Esophagus squamous epithelium (tissue), 4 donors: ENCODE results near the gene CLTRN.

Experiments used
- POLR2A ChIP-seq, 4 donors: fragments of 450-650 bp; IDR thresholded peaks; one replicate each; pipeline ENCODE4 v1.6.1; 2017; ENCODE audit warnings: antibody characterized with exemption in 4 of 4, mild to moderate bottlenecking in 4 of 4, moderate library complexity in 3 of 4
- TF ChIP-seq, protein P1 (sequence below), 6 experiments: fragments of 450-650 bp in 4 of 6; fragments of 200-600 bp in 2 of 6; sonication (generic) in 2 of 6; IDR thresholded peaks; one replicate each; pipeline ENCODE4 v1.5.1; 2016 to 2019; ENCODE audit warnings: antibody characterized with exemption in 6 of 6, mild to moderate bottlenecking in 4 of 6, moderate library complexity in 4 of 6

DNA sequence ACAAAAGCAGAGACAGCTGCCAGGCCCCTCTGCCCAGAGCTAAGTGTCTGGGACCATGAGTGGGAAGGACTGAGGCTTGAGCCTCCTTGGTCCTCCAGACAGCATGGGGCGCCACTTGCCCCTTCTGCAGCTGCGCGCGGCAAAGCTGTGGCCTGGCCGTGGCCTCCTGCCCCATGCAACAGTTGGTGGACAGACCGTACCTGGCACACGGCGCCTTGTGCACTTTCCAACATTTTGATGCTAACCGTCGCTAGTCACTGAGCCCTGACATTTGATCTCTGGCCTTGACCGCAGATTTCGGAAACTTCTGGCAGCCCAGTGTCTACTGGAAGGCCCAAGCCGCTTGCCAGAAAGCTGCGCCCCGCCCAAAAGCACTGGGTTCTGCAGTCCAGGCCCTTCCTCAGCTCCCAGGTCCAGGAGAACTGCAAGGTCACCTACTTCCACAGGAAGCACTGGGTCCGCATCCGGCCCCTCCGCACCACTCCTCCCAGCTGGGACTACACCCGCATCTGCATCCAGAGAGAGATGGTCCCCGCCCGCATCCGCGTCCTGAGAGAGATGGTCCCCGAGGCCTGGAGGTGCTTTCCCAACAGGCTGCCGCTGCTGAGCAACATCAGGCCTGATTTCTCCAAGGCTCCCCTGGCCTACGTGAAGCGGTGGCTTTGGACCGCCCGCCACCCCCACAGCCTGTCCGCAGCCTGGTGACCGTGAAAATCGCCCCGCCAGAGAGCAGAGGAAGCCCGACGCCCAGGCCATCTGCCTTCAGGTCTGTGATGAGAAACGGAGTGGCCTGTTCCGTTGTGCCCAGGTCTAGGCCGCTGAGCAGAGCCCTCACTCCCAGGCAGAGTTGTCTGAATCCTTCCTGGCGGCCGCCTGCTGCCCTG lies 38.1 kb upstream of the CLTRN start:
- TF ChIP-seq, protein P1, sequence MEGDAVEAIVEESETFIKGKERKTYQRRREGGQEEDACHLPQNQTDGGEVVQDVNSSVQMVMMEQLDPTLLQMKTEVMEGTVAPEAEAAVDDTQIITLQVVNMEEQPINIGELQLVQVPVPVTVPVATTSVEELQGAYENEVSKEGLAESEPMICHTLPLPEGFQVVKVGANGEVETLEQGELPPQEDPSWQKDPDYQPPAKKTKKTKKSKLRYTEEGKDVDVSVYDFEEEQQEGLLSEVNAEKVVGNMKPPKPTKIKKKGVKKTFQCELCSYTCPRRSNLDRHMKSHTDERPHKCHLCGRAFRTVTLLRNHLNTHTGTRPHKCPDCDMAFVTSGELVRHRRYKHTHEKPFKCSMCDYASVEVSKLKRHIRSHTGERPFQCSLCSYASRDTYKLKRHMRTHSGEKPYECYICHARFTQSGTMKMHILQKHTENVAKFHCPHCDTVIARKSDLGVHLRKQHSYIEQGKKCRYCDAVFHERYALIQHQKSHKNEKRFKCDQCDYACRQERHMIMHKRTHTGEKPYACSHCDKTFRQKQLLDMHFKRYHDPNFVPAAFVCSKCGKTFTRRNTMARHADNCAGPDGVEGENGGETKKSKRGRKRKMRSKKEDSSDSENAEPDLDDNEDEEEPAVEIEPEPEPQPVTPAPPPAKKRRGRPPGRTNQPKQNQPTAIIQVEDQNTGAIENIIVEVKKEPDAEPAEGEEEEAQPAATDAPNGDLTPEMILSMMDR (IDR thresholded peaks at IDR 0.05), result no peak
- no peak for TF ChIP-seq POLR2A (IDR thresholded peaks at IDR 0.05)
